Measurements from ENCODE around the gene TRPM1. TPM values are rescaled to one million over a fixed set of nuclear protein-coding genes. Genes with fewer than 3 reads are reported as not detected.

TRPM1 gene
- total RNA-seq, 1 donor from 2014 or later: not detected

- DNase-seq (ENCODE audit: extremely low read depth, low read depth, low spot score): peak; percentile 96
Observed at GRCh38 chr15:31024330-31024729, 77.2 kb downstream of the TRPM1 start.

- no peak for DNase-seq (ENCODE audit: extremely low read depth, low read depth, low spot score)
Observed at GRCh38 chr15:31023841-31024240, 77.7 kb downstream of the TRPM1 start.

- DNase-seq (ENCODE audit: extremely low read depth, low read depth, low spot score): no peak
Observed at GRCh38 chr15:31021067-31021665, 80.4 kb downstream of the TRPM1 start.

DNA sequence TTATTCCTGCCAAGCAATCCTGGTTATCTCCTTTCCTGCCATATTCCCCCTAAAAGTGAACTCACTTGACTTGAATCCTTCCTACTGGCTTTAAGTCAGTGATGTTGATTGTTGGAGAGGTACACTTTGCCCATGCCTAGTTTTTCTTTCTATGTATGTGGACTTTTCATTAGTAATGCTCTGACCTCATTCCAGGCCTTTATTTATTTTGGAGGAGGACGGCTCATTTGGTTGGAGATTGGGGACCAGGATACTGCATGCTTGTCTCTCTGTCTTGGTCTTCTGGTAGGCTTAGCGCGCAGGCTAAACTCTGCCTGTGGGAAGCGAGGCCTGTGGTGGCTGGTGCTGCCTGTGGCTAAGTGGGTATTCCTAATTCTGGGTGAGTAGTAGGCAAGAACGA, 81.0 kb downstream of the TRPM1 start:
- no peak for DNase-seq (ENCODE audit: extremely low read depth, low read depth, low spot score)

- DNase-seq (ENCODE audit: extremely low read depth, low read depth, low spot score): no peak
Observed at GRCh38 chr15:31019986-31020385, 81.5 kb downstream of the TRPM1 start.

- no peak for DNase-seq (ENCODE audit: extremely low read depth, low read depth, low spot score)
Observed at GRCh38 chr15:31017311-31017710, 84.2 kb downstream of the TRPM1 start.

DNA sequence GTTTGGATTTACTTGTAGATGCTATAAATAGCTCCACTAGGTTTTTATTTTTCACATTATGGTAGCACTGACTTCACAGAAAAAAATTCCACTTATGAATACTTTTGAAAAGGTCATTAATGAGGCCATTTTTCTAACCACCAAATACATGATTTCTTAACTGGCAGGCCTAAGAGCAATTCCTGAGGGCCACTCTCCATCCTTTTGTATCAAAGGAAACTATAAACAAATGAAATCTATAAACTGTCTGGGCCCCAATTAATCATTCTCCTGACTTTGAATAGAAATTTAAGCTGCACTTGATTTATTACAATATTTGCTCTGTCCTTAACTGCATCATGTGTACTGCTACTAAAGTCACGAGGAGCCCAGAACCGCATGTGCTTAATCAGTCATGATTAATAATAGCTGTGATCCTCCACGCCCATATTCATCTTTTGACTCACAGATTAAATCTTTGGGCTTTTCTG, 85.0 kb downstream of the TRPM1 start:
- no peak for DNase-seq (ENCODE audit: extremely low read depth, low read depth, low spot score)

DNA sequence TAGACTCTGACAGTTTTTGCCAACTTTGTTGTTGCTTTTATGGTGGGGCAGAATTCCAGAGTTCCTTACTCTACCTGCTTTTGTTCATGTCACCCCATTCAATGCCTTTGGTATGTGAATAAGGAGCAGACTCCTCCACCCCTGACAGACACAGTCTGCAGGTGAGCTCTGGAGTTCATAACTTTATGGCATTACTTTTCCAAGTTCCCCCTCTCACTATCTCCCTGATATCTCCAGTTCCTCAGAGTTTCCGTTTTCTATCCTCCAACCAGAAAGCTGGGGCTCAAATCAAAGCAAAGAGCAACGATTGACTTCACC, 87.0 kb downstream of the TRPM1 start:
- DNase-seq (ENCODE audit: extremely low read depth, low read depth, low spot score): no peak

GRCh38 chr15:31013863-31014607, 87.5 kb downstream of the TRPM1 start:
- no peak for DNase-seq (ENCODE audit: extremely low read depth, low read depth, low spot score)

GRCh38 chr15:31012455-31012854, 89.1 kb downstream of the TRPM1 start:
- no peak for DNase-seq (ENCODE audit: extremely low read depth, low read depth, low spot score)

- DNase-seq (ENCODE audit: extremely low read depth, low read depth, low spot score): no peak
Observed at GRCh38 chr15:31010036-31010435, 91.5 kb downstream of the TRPM1 start.

DNA sequence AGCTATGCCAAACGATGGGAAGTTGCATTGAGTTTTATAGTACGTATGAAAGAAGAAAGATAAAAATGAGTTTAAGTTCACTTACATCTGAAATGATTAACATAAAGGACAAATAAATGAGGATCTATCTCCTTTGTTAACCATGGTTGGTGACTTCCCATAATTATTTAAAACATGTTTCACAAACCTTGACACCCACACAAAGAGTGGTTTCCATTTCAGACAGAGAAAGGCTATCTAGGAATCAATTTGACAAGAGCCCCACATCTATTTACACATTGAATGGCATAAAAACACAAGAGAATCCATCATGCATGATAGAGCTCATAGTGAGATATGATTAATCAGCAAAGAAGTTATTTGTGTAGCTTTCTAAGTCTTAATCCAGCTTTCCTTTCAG, 95.9 kb downstream of the TRPM1 start:
- DNase-seq (ENCODE audit: extremely low read depth, low read depth, low spot score): no peak

- DNase-seq (ENCODE audit: extremely low read depth, low read depth, low spot score): peak; percentile 62
Observed at GRCh38 chr15:31004220-31004733, 97.2 kb downstream of the TRPM1 start.

- DNase-seq (ENCODE audit: extremely low read depth, low read depth, low spot score): no peak
Observed at GRCh38 chr15:31001702-31002101, 99.8 kb downstream of the TRPM1 start.

DNA sequence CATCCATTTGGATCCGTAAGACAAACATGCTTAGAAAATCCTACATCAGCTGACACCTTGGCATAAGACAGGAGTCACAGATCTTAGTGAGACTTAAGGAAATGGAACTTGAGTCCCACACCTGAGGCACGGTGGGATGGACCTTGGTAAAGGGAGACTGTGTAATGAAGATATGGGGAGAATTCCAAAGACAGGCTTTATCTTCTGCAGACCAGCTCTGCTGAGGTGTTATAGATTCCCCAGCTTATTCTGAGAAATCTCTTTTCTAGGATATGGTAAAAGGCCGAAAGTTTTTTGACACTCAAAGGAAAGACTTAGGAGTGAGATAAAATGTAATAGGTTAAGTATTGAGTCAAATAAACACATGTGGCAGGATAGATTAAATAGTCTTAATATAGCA, 101.8 kb downstream of the TRPM1 start:
- no peak for DNase-seq (ENCODE audit: extremely low read depth, low read depth, low spot score)

- DNase-seq (ENCODE audit: extremely low read depth, low read depth, low spot score): no peak
Observed at GRCh38 chr15:30997270-30997669, 104.3 kb downstream of the TRPM1 start.

DNA sequence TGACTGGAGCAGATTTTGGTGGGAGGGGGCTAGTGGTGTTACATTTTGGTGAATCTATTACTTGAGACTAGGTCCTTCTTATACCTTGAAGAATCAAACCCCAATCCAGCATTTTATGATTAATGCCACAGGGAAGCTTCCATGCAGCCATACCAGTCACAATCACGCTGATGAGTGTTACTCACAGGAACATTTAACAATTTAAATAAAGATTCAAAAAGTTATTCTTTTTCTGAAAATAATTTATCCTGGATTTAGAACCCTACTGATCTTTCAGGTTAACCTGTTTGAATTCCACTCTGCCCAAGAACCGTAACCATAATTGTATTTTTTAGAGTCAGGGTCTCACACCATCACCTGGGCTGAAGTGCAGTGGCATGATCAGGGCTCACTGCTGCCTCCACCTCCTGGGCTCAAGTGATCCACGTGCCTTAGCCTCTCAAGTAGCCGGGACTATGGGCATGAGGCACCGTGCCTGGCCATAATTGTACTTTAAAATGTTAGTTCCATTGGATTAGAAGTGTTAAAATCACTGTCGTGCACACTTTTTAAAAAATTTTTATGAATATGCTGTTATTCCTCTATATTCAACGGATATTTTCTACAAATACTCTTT, 109.2 kb downstream of the TRPM1 start:
- DNase-seq (ENCODE audit: extremely low read depth, low read depth, low spot score): no peak

DNA sequence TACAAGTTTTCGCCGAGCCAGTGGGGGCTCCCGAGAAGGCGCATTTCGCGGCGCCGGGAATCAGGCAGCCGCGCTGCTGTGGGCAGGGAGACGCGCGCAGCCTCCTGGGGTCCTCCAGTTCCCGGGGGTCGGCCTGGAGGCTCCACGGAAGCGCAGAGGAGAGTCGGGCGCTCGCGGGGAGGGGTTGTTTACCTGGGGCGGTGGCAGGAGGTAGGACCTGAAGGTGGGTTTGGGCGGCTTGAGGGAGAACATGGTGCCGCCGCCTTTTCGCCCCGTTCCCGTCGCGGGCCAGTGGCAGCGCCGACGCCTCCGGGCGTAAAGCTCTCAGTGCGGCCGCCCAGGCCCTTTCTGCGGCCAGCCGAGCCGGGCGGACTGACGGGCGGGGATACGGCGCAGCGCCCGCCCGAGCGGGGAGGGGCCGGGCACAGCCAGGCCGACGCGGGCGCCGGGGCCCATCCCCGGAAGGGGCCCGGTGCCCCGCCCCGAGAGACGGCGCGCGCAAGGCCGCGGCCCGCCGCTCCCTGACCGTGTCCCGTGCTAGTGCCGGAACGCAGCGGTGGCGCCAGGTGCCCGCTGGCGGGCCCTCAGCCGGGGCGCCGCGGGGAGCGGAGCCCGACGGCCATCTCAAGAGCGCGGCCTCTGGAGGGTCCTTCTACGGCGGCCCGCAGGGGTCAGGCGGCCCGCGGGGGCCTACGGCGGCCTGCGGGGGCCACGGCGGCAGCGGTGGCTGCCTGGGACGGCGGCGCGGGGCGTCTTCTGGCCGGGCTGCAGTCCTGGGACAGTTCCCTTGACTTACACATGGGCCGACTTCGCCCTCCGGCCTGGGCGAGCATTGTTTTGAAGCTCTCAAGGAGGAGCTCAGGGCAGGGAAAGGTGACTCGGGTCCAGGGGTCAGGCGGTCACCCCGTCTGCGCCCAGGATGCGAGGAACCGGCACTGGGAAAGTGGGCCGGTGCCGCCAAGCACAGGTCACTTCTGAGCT, 110.0 kb downstream of the TRPM1 start, which contains the start of gene MTMR10:
Gene MTMR10, minus strand, starts transcription at position 374 of the 981 bp plus-strand sequence. Its CDS starts 122 bp downstream, at position 252.
- no peak for DNase-seq (ENCODE audit: extremely low read depth, low read depth, low spot score)

DNA sequence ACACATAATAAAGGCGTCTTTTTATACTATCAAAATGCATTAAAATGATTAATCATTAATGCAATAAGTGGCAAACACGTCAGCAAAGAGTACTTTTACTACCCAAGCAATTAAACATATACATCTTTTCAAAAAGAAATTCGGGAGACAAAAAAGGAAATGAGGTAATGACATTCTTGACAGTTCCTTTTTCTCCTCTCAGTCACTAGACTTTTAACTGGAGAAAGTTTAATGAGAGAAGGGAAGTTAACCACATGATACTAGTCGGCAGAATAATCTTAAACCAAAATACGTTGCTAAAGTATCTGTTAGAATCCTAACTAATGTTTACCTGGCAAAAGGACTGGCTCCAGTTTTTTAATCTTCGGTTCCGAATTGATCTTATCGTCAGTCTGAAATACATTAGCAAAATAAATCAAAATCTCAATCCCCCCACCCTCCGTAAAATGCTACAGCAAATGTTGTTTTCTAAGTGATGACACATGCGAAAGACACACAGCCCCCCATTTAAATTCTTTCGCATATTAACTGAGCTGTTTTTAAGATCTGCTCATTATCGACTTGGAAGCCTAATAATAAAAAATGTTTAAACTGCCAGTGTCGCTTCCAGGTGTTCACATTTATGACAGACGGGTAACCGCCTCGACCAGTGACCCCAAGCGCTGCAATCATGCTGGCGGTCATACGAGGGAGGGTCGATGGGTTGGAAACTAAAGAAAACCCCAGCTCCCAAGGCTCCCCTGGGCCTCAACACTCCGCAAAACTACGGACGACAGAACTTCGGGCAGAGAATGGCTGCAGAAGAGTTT, 110.9 kb downstream of the TRPM1 start:
- DNase-seq (ENCODE audit: extremely low read depth, low read depth, low spot score): no peak

- DNase-seq (ENCODE audit: extremely low read depth, low read depth, low spot score): no peak
Observed at GRCh38 chr15:30990036-30990435, 111.5 kb downstream of the TRPM1 start.
